DND-41 (cell line): ENCODE measurements around the gene CHRM4.

Experiments used
- CTCF ChIP-seq: IDR thresholded peaks from 2 replicates; pipeline ENCODE4 v1.5.1; 2012; ENCODE audit warnings: borderline replicate concordance, low read length, moderate library complexity, mild to moderate bottlenecking; ENCODE audit not compliant: poor library complexity, severe bottlenecking; ENCODE audit errors: extremely low read depth
- EZH2 ChIP-seq: IDR thresholded peaks from 3 replicates; pipeline ENCODE4 v1.6.1; 2012; ENCODE audit warnings: borderline replicate concordance, low read depth, mild to moderate bottlenecking, moderate library complexity, low read length, inconsistent platforms; ENCODE audit not compliant: severe bottlenecking

DNA sequence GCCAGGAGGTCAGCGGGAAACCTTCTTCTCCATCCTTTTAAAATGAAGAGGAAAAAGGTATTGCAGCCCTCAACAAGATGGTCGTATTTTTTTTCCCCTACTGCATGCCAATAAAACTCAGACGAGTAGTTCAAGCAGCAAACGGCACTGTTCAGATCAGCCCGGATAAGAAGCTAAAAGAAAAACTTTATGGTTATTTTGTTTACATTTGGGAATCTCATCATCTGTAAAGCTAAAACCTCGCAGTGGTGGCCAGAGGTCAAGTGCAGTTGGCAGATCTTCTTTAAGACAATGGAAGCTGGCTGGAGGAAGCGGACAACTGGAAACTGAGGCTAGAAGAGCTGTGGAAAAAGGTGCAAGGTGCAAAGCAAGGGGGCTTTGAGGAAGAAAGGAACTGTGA lies 31.0 kb upstream of the CHRM4 start:
- TF ChIP-seq CTCF: no peak
- no peak for TF ChIP-seq EZH2
